ENCODE data around the gene ITLN1. TPM values are rescaled to one million over a fixed set of nuclear protein-coding genes. Genes with fewer than 3 reads are reported as not detected.

ITLN1 gene
- total and polyA plus RNA-seq, 12 donors, result 0.41 to 4.1 (median 2.4) TPM; not detected in 7

GRCh38 chr1:160837558-160838205 is 47.3 kb downstream of the ITLN1 start:
- intact Hi-C loops (cut with DNase I), result loop anchor here in 1 of 2 donors (5.0 kb wide), 1 partner anchor 115 kb away; the partner anchor contains the start of gene ITLN2
- Histone ChIP-seq H3K36me3 (replicated peaks in 1 of 2) (no peaks in the 10 kb centered on the region), H3K9me3 (replicated peaks in 1 of 3) (no peaks in the 10 kb centered on the region), H3K4me1 (replicated peaks in 1 of 2) (no peaks in the 10 kb centered on the region), H3K4me3 (no peak overlapping the region), H3K27me3 (no peaks in the 10 kb centered on the region), H3K27ac (no peak overlapping the region)
- peak in 2 of 7 donors; percentile 15 to 23 for DNase-seq
- WGBS, 4 donors, result 71 to 83% (median 75%) methylated on average over 8 to 9 of the region's 9 CpGs
- no peak for TF ChIP-seq POLR2A (IDR thresholded peaks at IDR 0.05)
- TF ChIP-seq, protein P1, sequence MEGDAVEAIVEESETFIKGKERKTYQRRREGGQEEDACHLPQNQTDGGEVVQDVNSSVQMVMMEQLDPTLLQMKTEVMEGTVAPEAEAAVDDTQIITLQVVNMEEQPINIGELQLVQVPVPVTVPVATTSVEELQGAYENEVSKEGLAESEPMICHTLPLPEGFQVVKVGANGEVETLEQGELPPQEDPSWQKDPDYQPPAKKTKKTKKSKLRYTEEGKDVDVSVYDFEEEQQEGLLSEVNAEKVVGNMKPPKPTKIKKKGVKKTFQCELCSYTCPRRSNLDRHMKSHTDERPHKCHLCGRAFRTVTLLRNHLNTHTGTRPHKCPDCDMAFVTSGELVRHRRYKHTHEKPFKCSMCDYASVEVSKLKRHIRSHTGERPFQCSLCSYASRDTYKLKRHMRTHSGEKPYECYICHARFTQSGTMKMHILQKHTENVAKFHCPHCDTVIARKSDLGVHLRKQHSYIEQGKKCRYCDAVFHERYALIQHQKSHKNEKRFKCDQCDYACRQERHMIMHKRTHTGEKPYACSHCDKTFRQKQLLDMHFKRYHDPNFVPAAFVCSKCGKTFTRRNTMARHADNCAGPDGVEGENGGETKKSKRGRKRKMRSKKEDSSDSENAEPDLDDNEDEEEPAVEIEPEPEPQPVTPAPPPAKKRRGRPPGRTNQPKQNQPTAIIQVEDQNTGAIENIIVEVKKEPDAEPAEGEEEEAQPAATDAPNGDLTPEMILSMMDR (IDR thresholded peaks at IDR 0.05), result no peak

GRCh38 chr1:160836981-160837557 is 47.9 kb downstream of the ITLN1 start:
- no peak overlapping the region for H3K4me3 ChIP-seq
- DNase-seq, result no peak
- H3K27me3 ChIP-seq, result no peaks in the 10 kb centered on the region
- intact Hi-C loops (cut with DNase I), result loop anchor here in 1 of 2 donors (5.0 kb wide), 1 partner anchor 115 kb away; the partner anchor contains the start of gene ITLN2
- TF ChIP-seq POLR2A (IDR thresholded peaks at IDR 0.05), result no peak
- TF ChIP-seq, protein P1 (IDR thresholded peaks at IDR 0.05), result no peak
- H3K9me3 ChIP-seq (replicated peaks in 1 of 3), result no peaks in the 10 kb centered on the region
- no peak overlapping the region for H3K27ac ChIP-seq
- no peaks in the 10 kb centered on the region for H3K4me1 ChIP-seq (replicated peaks in 1 of 2)
- WGBS, 4 donors, result 59 to 78% (median 74%) methylated on average over 4 of the region's 4 CpGs
- H3K36me3 ChIP-seq (replicated peaks in 1 of 2), result no peaks in the 10 kb centered on the region

- H3K27me3 ChIP-seq, result no peaks in the 10 kb centered on the region
- intact Hi-C loops (cut with DNase I), result loop anchor here in 1 of 2 donors (5.0 kb wide), 1 partner anchor 116 kb away; the partner anchor contains the start of gene ITLN2
- H3K4me1 ChIP-seq (replicated peaks in 1 of 2), result no peaks in the 10 kb centered on the region
- DNase-seq, result no peak
- no peak overlapping the region for H3K4me3 ChIP-seq
- no peaks in the 10 kb centered on the region for H3K36me3 ChIP-seq (replicated peaks in 1 of 2)
- no peak for TF ChIP-seq POLR2A (IDR thresholded peaks at IDR 0.05)
- TF ChIP-seq, protein P1 (IDR thresholded peaks at IDR 0.05), result no peak
- H3K9me3 ChIP-seq (replicated peaks in 1 of 3), result no peaks in the 10 kb centered on the region
- WGBS, 4 donors, result 33 to 42% (median 34%) methylated on average over 3 of the region's 3 CpGs
- no peak overlapping the region for H3K27ac ChIP-seq
Measured at GRCh38 chr1:160836561-160836960, 48.4 kb downstream of the ITLN1 start.

DNA sequence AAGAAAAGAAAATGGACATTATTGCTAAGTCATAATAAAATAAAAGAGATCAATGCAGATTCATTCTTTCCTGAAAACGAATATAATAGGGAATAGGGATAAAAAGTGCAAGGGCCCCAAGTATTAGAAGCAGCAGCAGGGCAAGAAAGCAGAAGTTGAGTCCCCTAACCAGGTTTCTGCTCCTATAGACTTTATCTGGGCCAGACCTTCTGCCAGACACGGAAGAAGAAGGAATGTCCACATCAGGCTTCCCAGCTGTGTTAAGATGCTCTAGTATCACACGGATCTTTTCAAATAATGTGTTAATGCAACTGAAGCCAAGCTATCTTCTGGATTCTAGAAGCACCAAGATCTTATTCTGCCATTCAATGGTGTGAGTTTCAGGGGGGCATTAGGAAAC is 49.2 kb downstream of the ITLN1 start:
- no peak overlapping the region for H3K27ac ChIP-seq
- no peaks in the 10 kb centered on the region for H3K9me3 ChIP-seq (replicated peaks in 1 of 3)
- no peaks in the 10 kb centered on the region for H3K36me3 ChIP-seq (replicated peaks in 1 of 2)
- H3K4me3 ChIP-seq, result no peak overlapping the region
- intact Hi-C loops (cut with DNase I), result loop anchor here in 1 of 2 donors (5.0 kb wide), 1 partner anchor 117 kb away; the partner anchor contains the start of gene ITLN2
- no peaks in the 10 kb centered on the region for H3K4me1 ChIP-seq (replicated peaks in 1 of 2)
- no peak for DNase-seq
- 62 to 72% (median 67%) methylated on average over 3 of the region's 3 CpGs for WGBS, 4 donors
- H3K27me3 ChIP-seq, result no peaks in the 10 kb centered on the region
- TF ChIP-seq POLR2A (IDR thresholded peaks at IDR 0.05), result no peak
- TF ChIP-seq, protein P1 (IDR thresholded peaks at IDR 0.05), result no peak
